ENCODE data around the gene NEK9.
"Not testable (repeated sequence)": the region's sequence is repeated elsewhere in the genome, so short reads cannot be mapped to it uniquely, and the experiment has no call there.

- not testable (repeated sequence) for TF ChIP-seq RAD21, MAX, YY1 (IDR thresholded peaks at IDR 0.05)
These were observed 59.1 kb downstream of the NEK9 start for GRCh38 chr14:75067765-75068164.
